Astrocyte (in vitro differentiated cells and primary cell): ENCODE data around the gene FXYD5. TPM values are rescaled to one million over a fixed set of nuclear protein-coding genes. Genes with fewer than 3 reads are reported as not detected.

ENCODE experiments used
- total RNA-seq: library from RNA; stranded (reverse); gene quantifications from 2 replicates; pipeline ENCODE4 v1.2.1, GENCODE V29; 2021

Gene FXYD5
- total RNA-seq, 1 donor from 2014 or later: 108 TPM

Other genes starting within 250 kb of the FXYD5 start
- 3.7 and 4.0 TPM in 2 replicates for gene ZNF30, start 227.8 kb upstream of the FXYD5 start, total RNA-seq
- gene ZNF792, start 190.5 kb upstream of the FXYD5 start, total RNA-seq: 5.7 and 5.9 TPM in 2 replicates
- 64.6 and 67.4 TPM in 2 replicates for gene GRAMD1A, start 154.4 kb upstream of the FXYD5 start, total RNA-seq
- gene SCN1B, start 124.3 kb upstream of the FXYD5 start, total RNA-seq: 2.1 and 3.0 TPM in 2 replicates
- gene HPN, start 113.0 kb upstream of the FXYD5 start, total RNA-seq: 0.31 and 0.73 TPM in 2 replicates
- not detected in 2 replicates for gene FXYD3, start 38.9 kb upstream of the FXYD5 start, total RNA-seq
- 0.20 and 0.29 TPM in 2 replicates for gene LGI4, start 19.7 kb upstream of the FXYD5 start, total RNA-seq
- 0.52 and 1.1 TPM in 2 replicates for gene FXYD1, start 15.9 kb upstream of the FXYD5 start, total RNA-seq
- 0.65 TPM in 1 of 2 replicates, not detected in the other for gene FXYD7, start 11.5 kb upstream of the FXYD5 start, total RNA-seq
- gene FAM187B, start 74.0 kb downstream of the FXYD5 start, total RNA-seq: not detected in 2 replicates
- gene LSR, start 94.3 kb downstream of the FXYD5 start, total RNA-seq: 8.4 and 18.1 TPM in 2 replicates
- gene USF2, start 114.2 kb downstream of the FXYD5 start, total RNA-seq: 68.9 and 70.0 TPM in 2 replicates
- 0.36 and 0.38 TPM in 2 replicates for gene HAMP, start 127.8 kb downstream of the FXYD5 start, total RNA-seq
- gene MAG, start 137.4 kb downstream of the FXYD5 start, total RNA-seq: not detected in 2 replicates
- not detected in 2 replicates for gene CD22, start 174.5 kb downstream of the FXYD5 start, total RNA-seq
- gene FFAR1, start 193.2 kb downstream of the FXYD5 start, total RNA-seq: not detected in 2 replicates
- not detected in 2 replicates for gene FFAR3, start 203.7 kb downstream of the FXYD5 start, total RNA-seq
- gene GPR42, start 216.3 kb downstream of the FXYD5 start, total RNA-seq: not detected in 2 replicates